ENCODE measurements around the gene TNFRSF1A. TPM values are rescaled to one million over a fixed set of nuclear protein-coding genes. Genes with fewer than 3 reads are reported as not detected.

Gene TNFRSF1A
- polyA plus RNA-seq, 2 of the 4 experiments (the other 2 are of a cell fraction) = 416 to 460 TPM

DNA sequence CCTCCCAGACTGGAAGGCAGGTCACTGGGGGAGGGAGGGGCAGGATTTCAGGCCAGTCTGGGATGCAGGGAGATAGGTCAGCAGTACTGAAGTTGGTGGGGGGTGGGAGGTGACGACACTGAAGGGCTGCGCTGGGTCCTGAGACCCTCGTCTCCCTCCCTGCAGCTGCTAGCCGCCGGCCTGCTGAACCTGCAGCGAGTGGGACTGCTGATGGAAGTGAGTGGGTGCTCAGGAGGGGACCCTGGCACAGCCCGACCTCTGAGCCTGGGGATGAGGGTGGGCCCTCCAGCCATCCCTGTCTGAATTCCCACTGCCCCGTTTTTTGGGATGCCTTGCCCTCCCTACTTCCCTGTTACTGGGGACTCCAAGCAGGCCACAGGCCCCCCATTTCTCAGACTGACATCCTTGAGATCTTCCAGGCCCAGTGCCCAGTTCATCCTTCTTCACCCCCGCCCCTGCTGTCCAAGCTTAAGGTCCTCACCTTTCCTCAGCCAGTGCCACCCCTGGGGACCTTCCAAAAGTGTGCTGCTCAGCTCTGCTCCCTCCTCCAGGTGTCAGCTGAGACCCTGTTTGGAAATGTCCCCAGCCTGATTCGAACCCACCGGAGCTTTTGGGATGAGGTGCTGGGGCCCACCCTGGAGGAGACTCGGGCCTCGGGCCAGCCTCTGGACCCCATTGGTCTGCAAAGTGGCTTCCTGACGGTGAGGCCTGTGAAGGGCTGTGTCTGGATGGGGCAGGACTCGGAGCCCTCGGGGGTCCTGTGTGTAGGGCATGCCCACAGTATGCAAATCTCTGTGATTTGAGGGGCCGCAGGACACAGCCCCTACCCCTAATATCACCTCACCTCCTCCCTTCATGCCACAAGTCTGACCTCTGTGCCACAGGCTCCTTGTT, 25.9 kb downstream of the TNFRSF1A start:
- H3K27ac ChIP-seq = peak overlapping the region in 1 of 2 experiments; percentile 9; a peak in 1 of 6 replicates
- TF ChIP-seq RFX5 (IDR thresholded peaks at IDR 0.05) (no peak), POLR2AphosphoS2 (conservative IDR thresholded peaks at IDR 0.05; ENCODE audit: low read length) (peak; percentile 90), BHLHE40 (IDR thresholded peaks at IDR 0.05; ENCODE audit: low read depth, low read length) (no peak), HOXB5 (CRISPR knock-in tag; IDR thresholded peaks at IDR 0.05) (0 out of 2 replicates have a peak, but pooled peaks have one; percentile 10), ZC3H11A (IDR thresholded peaks at IDR 0.05) (no peak), FOSB (CRISPR knock-in tag; IDR thresholded peaks at IDR 0.05) (peak; percentile 74), HDAC2 (IDR thresholded peaks at IDR 0.05) (no peak), NR3C1 (IDR thresholded peaks at IDR 0.05) (no peak), SREBF2 (IDR thresholded peaks at IDR 0.05) (no peak), HOXA7 (CRISPR knock-in tag; IDR thresholded peaks at IDR 0.05) (peak; percentile 88), CEBPB (IDR thresholded peaks at IDR 0.05) (no peak), EHMT2 (IDR thresholded peaks at IDR 0.05; ENCODE audit: low read depth) (no peak), FOSL2 (IDR thresholded peaks at IDR 0.05) (no peak), FOSL2 (CRISPR knock-in tag; IDR thresholded peaks at IDR 0.05) (no peak; the same call in 1 of the 2 replicates), RARB (CRISPR knock-in tag; IDR thresholded peaks at IDR 0.05) (peak; percentile 78), TFCP2L1 (CRISPR knock-in tag; IDR thresholded peaks at IDR 0.05) (peak; percentile 89), CBX2 (IDR thresholded peaks at IDR 0.05; ENCODE audit: borderline replicate concordance, low read depth) (no peak), MAZ (IDR thresholded peaks at IDR 0.05; ENCODE audit: borderline replicate concordance, low read depth, low read length) (no peak)
- TF ChIP-seq, protein P1, sequence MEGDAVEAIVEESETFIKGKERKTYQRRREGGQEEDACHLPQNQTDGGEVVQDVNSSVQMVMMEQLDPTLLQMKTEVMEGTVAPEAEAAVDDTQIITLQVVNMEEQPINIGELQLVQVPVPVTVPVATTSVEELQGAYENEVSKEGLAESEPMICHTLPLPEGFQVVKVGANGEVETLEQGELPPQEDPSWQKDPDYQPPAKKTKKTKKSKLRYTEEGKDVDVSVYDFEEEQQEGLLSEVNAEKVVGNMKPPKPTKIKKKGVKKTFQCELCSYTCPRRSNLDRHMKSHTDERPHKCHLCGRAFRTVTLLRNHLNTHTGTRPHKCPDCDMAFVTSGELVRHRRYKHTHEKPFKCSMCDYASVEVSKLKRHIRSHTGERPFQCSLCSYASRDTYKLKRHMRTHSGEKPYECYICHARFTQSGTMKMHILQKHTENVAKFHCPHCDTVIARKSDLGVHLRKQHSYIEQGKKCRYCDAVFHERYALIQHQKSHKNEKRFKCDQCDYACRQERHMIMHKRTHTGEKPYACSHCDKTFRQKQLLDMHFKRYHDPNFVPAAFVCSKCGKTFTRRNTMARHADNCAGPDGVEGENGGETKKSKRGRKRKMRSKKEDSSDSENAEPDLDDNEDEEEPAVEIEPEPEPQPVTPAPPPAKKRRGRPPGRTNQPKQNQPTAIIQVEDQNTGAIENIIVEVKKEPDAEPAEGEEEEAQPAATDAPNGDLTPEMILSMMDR (IDR thresholded peaks at IDR 0.05) = no peak
- TF ChIP-seq, protein P2, sequence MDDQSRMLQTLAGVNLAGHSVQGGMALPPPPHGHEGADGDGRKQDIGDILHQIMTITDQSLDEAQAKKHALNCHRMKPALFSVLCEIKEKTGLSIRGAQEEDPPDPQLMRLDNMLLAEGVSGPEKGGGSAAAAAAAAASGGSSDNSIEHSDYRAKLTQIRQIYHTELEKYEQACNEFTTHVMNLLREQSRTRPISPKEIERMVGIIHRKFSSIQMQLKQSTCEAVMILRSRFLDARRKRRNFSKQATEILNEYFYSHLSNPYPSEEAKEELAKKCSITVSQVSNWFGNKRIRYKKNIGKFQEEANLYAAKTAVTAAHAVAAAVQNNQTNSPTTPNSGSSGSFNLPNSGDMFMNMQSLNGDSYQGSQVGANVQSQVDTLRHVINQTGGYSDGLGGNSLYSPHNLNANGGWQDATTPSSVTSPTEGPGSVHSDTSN (IDR thresholded peaks at IDR 0.05) = peak; percentile 15; the same call in 1 of the 2 replicates
- TF ChIP-seq, protein P3, sequence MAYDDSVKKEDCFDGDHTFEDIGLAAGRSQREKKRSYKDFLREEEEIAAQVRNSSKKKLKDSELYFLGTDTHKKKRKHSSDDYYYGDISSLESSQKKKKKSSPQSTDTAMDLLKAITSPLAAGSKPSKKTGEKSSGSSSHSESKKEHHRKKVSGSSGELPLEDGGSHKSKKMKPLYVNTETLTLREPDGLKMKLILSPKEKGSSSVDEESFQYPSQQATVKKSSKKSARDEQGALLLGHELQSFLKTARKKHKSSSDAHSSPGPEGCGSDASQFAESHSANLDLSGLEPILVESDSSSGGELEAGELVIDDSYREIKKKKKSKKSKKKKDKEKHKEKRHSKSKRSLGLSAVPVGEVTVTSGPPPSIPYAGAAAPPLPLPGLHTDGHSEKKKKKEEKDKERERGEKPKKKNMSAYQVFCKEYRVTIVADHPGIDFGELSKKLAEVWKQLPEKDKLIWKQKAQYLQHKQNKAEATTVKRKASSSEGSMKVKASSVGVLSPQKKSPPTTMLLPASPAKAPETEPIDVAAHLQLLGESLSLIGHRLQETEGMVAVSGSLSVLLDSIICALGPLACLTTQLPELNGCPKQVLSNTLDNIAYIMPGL (CRISPR knock-in tag; IDR thresholded peaks at IDR 0.05; ENCODE audit: borderline replicate concordance) = peak; percentile 19; the same call in 1 of the 2 replicates
- TF ChIP-seq, protein P4, sequence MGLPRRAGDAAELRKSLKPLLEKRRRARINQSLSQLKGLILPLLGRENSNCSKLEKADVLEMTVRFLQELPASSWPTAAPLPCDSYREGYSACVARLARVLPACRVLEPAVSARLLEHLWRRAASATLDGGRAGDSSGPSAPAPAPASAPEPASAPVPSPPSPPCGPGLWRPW (IDR thresholded peaks at IDR 0.05) = no peak
- ChIA-PET CTCF (interaction anchor here (1.0 to 3.1 kb wide), 7 partner anchors 8 to 328 kb away, joined by 3 to 19 read pairs (median 4); no protein-coding TSS in a partner anchor), POLR2A (interaction anchor here (1.2 kb wide), 1 partner anchor 154 kb away, joined by 4 read pairs; the partner anchor contains the start of gene VAMP1)
- DNase-seq (ENCODE audit: low read depth in 1 of 2, low spot score in 1 of 2) = no peak
- no peaks in the 10 kb centered on the region for H3K9me3 ChIP-seq
- H3K4me2 ChIP-seq = no peak overlapping the region
- FAIRE-seq = no peak
- H3K4me3 ChIP-seq = no peak overlapping the region
- peaks cover 63% of the 10 kb centered on the region for H3K4me1 ChIP-seq
- ATAC-seq = peak in 1 of 2 experiments; percentile 0; a peak in 2 of 6 replicates
- WGBS (ENCODE audit: missing lambda C conversion rate) = 88% methylated on average over 17 of the region's 17 CpGs
